ENCODE results near the gene FAM13A.

- TF ChIP-seq CTCF (IDR thresholded peaks at IDR 0.05) = no peak
- no peak for TF ChIP-seq POLR2A (IDR thresholded peaks at IDR 0.05)
Observed at GRCh38 chr4:88757776-88758175, 299.2 kb downstream of the FAM13A start.
